ENCODE data around the gene SPOCD1.

GRCh38 chr1:31828341-31828740 lies 12.5 kb upstream of the SPOCD1 start:
- TF ChIP-seq GATA2 (IDR thresholded peaks at IDR 0.05; ENCODE audit: low read depth, low read length) (no peak), GATA3 (IDR thresholded peaks at IDR 0.05; ENCODE audit: low read depth, low read length) (no peak)

All from SH-SY5Y (cell line).